GM06990 (cell line): ENCODE measurements around the gene SLC12A7.

Source experiments
- DNase-seq: peaks from one replicate; pipeline ENCODE4 v3.0.0-alpha.2; 2011; ENCODE audit not compliant: insufficient read length; ENCODE audit errors: extremely low read depth
- H3K27me3 ChIP-seq: replicated peaks from 2 replicates; pipeline ENCODE4 v1.6.0; 2011; ENCODE audit warnings: low read length; ENCODE audit not compliant: control insufficient read depth, insufficient read depth
- H3K36me3 ChIP-seq: 2 replicates; pipeline ENCODE4 v1.5.1; 2011; ENCODE audit warnings: low read length; ENCODE audit not compliant: control insufficient read depth, insufficient read depth
- H3K4me3 ChIP-seq: replicated peaks from 2 replicates; pipeline ENCODE4 v1.5.1; 2011; ENCODE audit warnings: low read depth, mild to moderate bottlenecking, control low read depth, low read length
- CTCF ChIP-seq: IDR thresholded peaks from 2 replicates; pipeline ENCODE4 v1.5.1; 2011; ENCODE audit warnings: low read length, control low read depth, mild to moderate bottlenecking, inconsistent platforms; ENCODE audit not compliant: insufficient read depth, poor library complexity, severe bottlenecking

SLC12A7 gene

GRCh38 chr5:1116977-1117376 lies 5.1 kb upstream of the SLC12A7 start:
- Histone ChIP-seq H3K36me3 (no peaks in the 10 kb centered on the region), H3K27me3 (no peaks in the 10 kb centered on the region; the same call in 1 of the 2 replicates), H3K4me3 (no peak overlapping the region)
- TF ChIP-seq CTCF: no peak
- no peak for DNase-seq

- Histone ChIP-seq H3K36me3 (no peaks in the 10 kb centered on the region), H3K4me3 (no peak overlapping the region), H3K27me3 (no peaks in the 10 kb centered on the region; the same call in 1 of the 2 replicates)
- TF ChIP-seq CTCF: no peak
- no peak for DNase-seq
Observed at GRCh38 chr5:1116109-1116740, 4.4 kb upstream of the SLC12A7 start.

GRCh38 chr5:1115123-1115815 lies 3.4 kb upstream of the SLC12A7 start:
- H3K36me3 ChIP-seq: no peaks in the 10 kb centered on the region
- no peak for TF ChIP-seq CTCF
- no peak overlapping the region for H3K4me3 ChIP-seq
- no peak for DNase-seq
- H3K27me3 ChIP-seq: no peaks in the 10 kb centered on the region; the same call in 1 of the 2 replicates

- no peak overlapping the region for H3K4me3 ChIP-seq
- no peaks in the 10 kb centered on the region for H3K36me3 ChIP-seq
- no peak for DNase-seq
- H3K27me3 ChIP-seq: no peaks in the 10 kb centered on the region; the same call in 1 of the 2 replicates
- TF ChIP-seq CTCF: no peak
Observed at GRCh38 chr5:1113805-1114586, 2.1 kb upstream of the SLC12A7 start.

GRCh38 chr5:1113332-1113690 lies 1.4 kb upstream of the SLC12A7 start:
- no peaks in the 10 kb centered on the region for H3K36me3 ChIP-seq
- DNase-seq: no peak
- no peak overlapping the region for H3K4me3 ChIP-seq
- no peaks in the 10 kb centered on the region; the same call in 1 of the 2 replicates for H3K27me3 ChIP-seq
- no peak for TF ChIP-seq CTCF
